GM19324 (cell line): Measurements from ENCODE around the gene CNN2.
"Not testable (repeated sequence)": the region's sequence is repeated elsewhere in the genome, so short reads cannot be mapped to it uniquely, and the experiment has no call there.

ENCODE experiments used
- ATAC-seq: cut with Tn5 transposase; IDR thresholded peaks from one replicate; pipeline ENCODE4 v1.9.1; 2021; ENCODE audit warnings: mild to moderate bottlenecking, moderate library complexity; ENCODE audit not compliant: unreplicated experiment, low FRiP score

The CNN2 gene

GRCh38 chr19:1025080-1025479 lies 1.3 kb upstream of the CNN2 start:
- ATAC-seq, result not testable (repeated sequence)

- peak; percentile 3 for ATAC-seq
Measured at GRCh38 chr19:1026783-1027649, 608 bp downstream of the CNN2 start.

- ATAC-seq, result peak; percentile 23
Measured at GRCh38 chr19:1027650-1028061, 1.2 kb downstream of the CNN2 start.

- ATAC-seq, result peak; percentile 41
Measured at GRCh38 chr19:1028062-1028926, 1.9 kb downstream of the CNN2 start.

GRCh38 chr19:1032264-1032867 lies 6.0 kb downstream of the CNN2 start:
- ATAC-seq, result no peak

GRCh38 chr19:1035998-1036621 lies 9.7 kb downstream of the CNN2 start:
- ATAC-seq, result no peak

GRCh38 chr19:1037621-1038064 lies 11.2 kb downstream of the CNN2 start:
- ATAC-seq, result peak; percentile 2

- no peak for ATAC-seq
Measured at GRCh38 chr19:1038978-1039645, 12.7 kb downstream of the CNN2 start.

GRCh38 chr19:1039646-1040475 lies 13.5 kb downstream of the CNN2 start, which contains the start of gene ABCA7:
ABCA7 (plus strand) TSS chr19:1040107; CDS start chr19:1041362, 1,255 bp downstream.
- ATAC-seq, result peak; percentile 74

GRCh38 chr19:1040476-1041271 lies 14.3 kb downstream of the CNN2 start:
- peak; percentile 35 for ATAC-seq

GRCh38 chr19:1041272-1041834 lies 14.9 kb downstream of the CNN2 start:
- no peak for ATAC-seq

- ATAC-seq, result no peak
Measured at GRCh38 chr19:1041835-1042685, 15.7 kb downstream of the CNN2 start.

- no peak for ATAC-seq
Measured at GRCh38 chr19:1042689-1043511, 16.5 kb downstream of the CNN2 start.

GRCh38 chr19:1045247-1045603 lies 18.8 kb downstream of the CNN2 start:
- ATAC-seq, result no peak

- no peak for ATAC-seq
Measured at GRCh38 chr19:1046117-1046626, 19.8 kb downstream of the CNN2 start.
